ENCODE measurements around the gene RELA. TPM values are rescaled to one million over a fixed set of nuclear protein-coding genes. Genes with fewer than 3 reads are reported as not detected.

Gene RELA
- total and polyA plus RNA-seq, 2 experiments from 2014 or later: 18.5 to 22.8 TPM

DNA sequence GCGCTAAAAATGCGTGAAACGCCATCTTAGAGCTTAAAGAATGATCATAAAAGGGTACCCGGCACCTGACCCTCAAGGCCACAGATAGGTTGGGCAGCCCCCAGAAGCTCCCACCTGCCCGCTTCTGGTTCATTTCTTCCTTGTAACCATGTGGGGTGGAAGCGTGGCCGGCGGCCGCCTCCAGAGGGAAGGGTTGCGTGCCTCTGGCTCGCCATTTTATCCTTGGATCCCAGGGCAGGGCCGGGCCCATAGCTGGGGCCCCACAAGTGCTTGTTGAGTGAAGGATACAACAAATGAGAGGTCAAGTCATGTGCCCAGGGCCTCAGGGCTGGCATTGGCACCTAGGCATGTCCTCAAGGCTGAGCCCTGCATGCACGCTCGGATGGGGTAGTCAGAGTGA is 41.3 kb downstream of the RELA start:
- Histone ChIP-seq H3K9me2 (ENCODE audit: insufficient read depth) (no peaks in the 10 kb centered on the region), H3K27ac (ENCODE audit: low read depth) (no peak overlapping the region), H3K4me3 (no peak overlapping the region), H3K79me2 (replicated peaks; ENCODE audit: insufficient read depth) (peaks cover 14% of the 10 kb centered on the region), H3F3A (replicated peaks; ENCODE audit: low read depth) (peaks cover under 1% of the 10 kb centered on the region; the same call in 1 of the 2 replicates), H3K4me1 (ENCODE audit: insufficient read depth) (peaks cover 4% of the 10 kb centered on the region; the same call in 1 of the 2 replicates), H3K27me3 (ENCODE audit: insufficient read depth) (no peaks in the 10 kb centered on the region), H4K20me1 (replicated peaks; ENCODE audit: insufficient read depth) (peaks cover 11% of the 10 kb centered on the region), H2AFZ (no peak overlapping the region), H3K4me2 (no peak overlapping the region), H3K36me3 (ENCODE audit: insufficient read depth) (peaks cover 4% of the 10 kb centered on the region)
- ATAC-seq: no peak
- Mint-ChIP-seq H3K36me3 (ENCODE audit: low read depth) (peaks cover 40% of the 10 kb centered on the region), H3K27me3 (ENCODE audit: insufficient read depth, low read depth, poor library complexity) (peaks cover 15% of the 10 kb centered on the region), H3K9me3 (no peaks in the 10 kb centered on the region; the same call in 2 of the 3 replicates), H3K4me1 (peaks cover 6% of the 10 kb centered on the region), H3K27ac (no peak overlapping the region), H3K4me3 (no peak overlapping the region)
- no peak for DNase-seq (ENCODE audit: low spot score)
- TF ChIP-seq NANOG (IDR thresholded peaks at IDR 0.05; ENCODE audit: borderline replicate concordance): no peak
- TF ChIP-seq, protein P1, sequence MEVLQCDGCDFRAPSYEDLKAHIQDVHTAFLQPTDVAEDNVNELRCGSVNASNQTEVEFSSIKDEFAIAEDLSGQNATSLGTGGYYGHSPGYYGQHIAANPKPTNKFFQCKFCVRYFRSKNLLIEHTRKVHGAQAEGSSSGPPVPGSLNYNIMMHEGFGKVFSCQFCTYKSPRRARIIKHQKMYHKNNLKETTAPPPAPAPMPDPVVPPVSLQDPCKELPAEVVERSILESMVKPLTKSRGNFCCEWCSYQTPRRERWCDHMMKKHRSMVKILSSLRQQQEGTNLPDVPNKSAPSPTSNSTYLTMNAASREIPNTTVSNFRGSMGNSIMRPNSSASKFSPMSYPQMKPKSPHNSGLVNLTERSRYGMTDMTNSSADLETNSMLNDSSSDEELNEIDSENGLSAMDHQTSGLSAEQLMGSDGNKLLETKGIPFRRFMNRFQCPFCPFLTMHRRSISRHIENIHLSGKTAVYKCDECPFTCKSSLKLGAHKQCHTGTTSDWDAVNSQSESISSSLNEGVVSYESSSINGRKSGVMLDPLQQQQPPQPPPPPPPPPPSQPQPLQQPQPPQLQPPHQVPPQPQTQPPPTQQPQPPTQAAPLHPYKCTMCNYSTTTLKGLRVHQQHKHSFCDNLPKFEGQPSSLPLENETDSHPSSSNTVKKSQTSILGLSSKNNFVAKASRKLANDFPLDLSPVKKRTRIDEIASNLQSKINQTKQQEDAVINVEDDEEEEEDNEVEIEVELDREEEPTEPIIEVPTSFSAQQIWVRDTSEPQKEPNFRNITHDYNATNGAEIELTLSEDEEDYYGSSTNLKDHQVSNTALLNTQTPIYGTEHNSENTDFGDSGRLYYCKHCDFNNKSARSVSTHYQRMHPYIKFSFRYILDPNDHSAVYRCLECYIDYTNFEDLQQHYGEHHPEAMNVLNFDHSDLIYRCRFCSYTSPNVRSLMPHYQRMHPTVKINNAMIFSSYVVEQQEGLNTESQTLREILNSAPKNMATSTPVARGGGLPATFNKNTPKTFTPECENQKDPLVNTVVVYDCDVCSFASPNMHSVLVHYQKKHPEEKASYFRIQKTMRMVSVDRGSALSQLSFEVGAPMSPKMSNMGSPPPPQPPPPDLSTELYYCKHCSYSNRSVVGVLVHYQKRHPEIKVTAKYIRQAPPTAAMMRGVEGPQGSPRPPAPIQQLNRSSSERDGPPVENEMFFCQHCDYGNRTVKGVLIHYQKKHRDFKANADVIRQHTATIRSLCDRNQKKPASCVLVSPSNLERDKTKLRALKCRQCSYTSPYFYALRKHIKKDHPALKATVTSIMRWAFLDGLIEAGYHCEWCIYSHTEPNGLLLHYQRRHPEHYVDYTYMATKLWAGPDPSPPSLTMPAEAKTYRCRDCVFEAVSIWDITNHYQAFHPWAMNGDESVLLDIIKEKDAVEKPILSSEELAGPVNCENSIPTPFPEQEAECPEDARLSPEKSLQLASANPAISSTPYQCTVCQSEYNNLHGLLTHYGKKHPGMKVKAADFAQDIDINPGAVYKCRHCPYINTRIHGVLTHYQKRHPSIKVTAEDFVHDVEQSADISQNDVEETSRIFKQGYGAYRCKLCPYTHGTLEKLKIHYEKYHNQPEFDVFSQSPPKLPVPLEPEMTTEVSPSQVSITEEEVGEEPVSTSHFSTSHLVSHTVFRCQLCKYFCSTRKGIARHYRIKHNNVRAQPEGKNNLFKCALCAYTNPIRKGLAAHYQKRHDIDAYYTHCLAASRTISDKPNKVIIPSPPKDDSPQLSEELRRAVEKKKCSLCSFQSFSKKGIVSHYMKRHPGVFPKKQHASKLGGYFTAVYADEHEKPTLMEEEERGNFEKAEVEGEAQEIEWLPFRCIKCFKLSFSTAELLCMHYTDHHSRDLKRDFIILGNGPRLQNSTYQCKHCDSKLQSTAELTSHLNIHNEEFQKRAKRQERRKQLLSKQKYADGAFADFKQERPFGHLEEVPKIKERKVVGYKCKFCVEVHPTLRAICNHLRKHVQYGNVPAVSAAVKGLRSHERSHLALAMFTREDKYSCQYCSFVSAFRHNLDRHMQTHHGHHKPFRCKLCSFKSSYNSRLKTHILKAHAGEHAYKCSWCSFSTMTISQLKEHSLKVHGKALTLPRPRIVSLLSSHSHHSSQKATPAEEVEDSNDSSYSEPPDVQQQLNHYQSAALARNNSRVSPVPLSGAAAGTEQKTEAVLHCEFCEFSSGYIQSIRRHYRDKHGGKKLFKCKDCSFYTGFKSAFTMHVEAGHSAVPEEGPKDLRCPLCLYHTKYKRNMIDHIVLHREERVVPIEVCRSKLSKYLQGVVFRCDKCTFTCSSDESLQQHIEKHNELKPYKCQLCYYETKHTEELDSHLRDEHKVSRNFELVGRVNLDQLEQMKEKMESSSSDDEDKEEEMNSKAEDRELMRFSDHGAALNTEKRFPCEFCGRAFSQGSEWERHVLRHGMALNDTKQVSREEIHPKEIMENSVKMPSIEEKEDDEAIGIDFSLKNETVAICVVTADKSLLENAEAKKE (CRISPR knock-in tag; IDR thresholded peaks at IDR 0.05): no peak
- no peak for TF ChIP-seq POLR2AphosphoS5 (IDR thresholded peaks at IDR 0.05; ENCODE audit: low read depth)
- no peak for TF ChIP-seq ZNF114 (CRISPR knock-in tag; IDR thresholded peaks at IDR 0.05)
- no peak for TF ChIP-seq EZH2phosphoT487 (IDR thresholded peaks at IDR 0.05; ENCODE audit: unreplicated experiment)
- no peak for TF ChIP-seq STAT1 (IDR thresholded peaks at IDR 0.05; ENCODE audit: unreplicated experiment)
- TF ChIP-seq ZNF331 (CRISPR knock-in tag; IDR thresholded peaks at IDR 0.05; ENCODE audit: low read depth): no peak
- TF ChIP-seq, protein P2, sequence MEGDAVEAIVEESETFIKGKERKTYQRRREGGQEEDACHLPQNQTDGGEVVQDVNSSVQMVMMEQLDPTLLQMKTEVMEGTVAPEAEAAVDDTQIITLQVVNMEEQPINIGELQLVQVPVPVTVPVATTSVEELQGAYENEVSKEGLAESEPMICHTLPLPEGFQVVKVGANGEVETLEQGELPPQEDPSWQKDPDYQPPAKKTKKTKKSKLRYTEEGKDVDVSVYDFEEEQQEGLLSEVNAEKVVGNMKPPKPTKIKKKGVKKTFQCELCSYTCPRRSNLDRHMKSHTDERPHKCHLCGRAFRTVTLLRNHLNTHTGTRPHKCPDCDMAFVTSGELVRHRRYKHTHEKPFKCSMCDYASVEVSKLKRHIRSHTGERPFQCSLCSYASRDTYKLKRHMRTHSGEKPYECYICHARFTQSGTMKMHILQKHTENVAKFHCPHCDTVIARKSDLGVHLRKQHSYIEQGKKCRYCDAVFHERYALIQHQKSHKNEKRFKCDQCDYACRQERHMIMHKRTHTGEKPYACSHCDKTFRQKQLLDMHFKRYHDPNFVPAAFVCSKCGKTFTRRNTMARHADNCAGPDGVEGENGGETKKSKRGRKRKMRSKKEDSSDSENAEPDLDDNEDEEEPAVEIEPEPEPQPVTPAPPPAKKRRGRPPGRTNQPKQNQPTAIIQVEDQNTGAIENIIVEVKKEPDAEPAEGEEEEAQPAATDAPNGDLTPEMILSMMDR (conservative IDR thresholded peaks at IDR 0.05; ENCODE audit: low read depth in 2 of 2): no peak
- no peak for TF ChIP-seq EZH2 (IDR thresholded peaks at IDR 0.05; ENCODE audit: low read depth, unreplicated experiment)
- no peak for TF ChIP-seq JUNB (IDR thresholded peaks at IDR 0.05; ENCODE audit: unreplicated experiment)
- TF ChIP-seq, protein P3, sequence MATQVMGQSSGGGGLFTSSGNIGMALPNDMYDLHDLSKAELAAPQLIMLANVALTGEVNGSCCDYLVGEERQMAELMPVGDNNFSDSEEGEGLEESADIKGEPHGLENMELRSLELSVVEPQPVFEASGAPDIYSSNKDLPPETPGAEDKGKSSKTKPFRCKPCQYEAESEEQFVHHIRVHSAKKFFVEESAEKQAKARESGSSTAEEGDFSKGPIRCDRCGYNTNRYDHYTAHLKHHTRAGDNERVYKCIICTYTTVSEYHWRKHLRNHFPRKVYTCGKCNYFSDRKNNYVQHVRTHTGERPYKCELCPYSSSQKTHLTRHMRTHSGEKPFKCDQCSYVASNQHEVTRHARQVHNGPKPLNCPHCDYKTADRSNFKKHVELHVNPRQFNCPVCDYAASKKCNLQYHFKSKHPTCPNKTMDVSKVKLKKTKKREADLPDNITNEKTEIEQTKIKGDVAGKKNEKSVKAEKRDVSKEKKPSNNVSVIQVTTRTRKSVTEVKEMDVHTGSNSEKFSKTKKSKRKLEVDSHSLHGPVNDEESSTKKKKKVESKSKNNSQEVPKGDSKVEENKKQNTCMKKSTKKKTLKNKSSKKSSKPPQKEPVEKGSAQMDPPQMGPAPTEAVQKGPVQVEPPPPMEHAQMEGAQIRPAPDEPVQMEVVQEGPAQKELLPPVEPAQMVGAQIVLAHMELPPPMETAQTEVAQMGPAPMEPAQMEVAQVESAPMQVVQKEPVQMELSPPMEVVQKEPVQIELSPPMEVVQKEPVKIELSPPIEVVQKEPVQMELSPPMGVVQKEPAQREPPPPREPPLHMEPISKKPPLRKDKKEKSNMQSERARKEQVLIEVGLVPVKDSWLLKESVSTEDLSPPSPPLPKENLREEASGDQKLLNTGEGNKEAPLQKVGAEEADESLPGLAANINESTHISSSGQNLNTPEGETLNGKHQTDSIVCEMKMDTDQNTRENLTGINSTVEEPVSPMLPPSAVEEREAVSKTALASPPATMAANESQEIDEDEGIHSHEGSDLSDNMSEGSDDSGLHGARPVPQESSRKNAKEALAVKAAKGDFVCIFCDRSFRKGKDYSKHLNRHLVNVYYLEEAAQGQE (IDR thresholded peaks at IDR 0.05; ENCODE audit: unreplicated experiment): no peak
- TF ChIP-seq, protein P4, sequence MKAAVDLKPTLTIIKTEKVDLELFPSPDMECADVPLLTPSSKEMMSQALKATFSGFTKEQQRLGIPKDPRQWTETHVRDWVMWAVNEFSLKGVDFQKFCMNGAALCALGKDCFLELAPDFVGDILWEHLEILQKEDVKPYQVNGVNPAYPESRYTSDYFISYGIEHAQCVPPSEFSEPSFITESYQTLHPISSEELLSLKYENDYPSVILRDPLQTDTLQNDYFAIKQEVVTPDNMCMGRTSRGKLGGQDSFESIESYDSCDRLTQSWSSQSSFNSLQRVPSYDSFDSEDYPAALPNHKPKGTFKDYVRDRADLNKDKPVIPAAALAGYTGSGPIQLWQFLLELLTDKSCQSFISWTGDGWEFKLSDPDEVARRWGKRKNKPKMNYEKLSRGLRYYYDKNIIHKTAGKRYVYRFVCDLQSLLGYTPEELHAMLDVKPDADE (IDR thresholded peaks at IDR 0.05): no peak
- TF ChIP-seq CREB1 (CRISPR knock-in tag; IDR thresholded peaks at IDR 0.05; ENCODE audit: low read depth): no peak
